Transverse colon (tissue), 4 donors: ENCODE measurements around the gene PCDHGA3. TPM values are rescaled to one million over a fixed set of nuclear protein-coding genes. Genes with fewer than 3 reads are reported as not detected.
A peak's percentile ranks its signal among the peaks of the same experiment; 100 is the strongest.
"Not testable (repeated sequence)": the region's sequence is repeated elsewhere in the genome, so short reads cannot be mapped to it uniquely, and the experiment has no call there.

ENCODE experiments used
- DNase-seq: peaks from one replicate; pipeline ENCODE4 v3.0.0-alpha.2; 2019
- H3K27ac ChIP-seq, 4 donors: fragments of 200-600 bp; sonication (generic); 2 replicates each; pipeline ENCODE4 v1.5.1; 2016 to 2018; ENCODE audit warnings: inconsistent platforms in 4 of 4
- H3K27me3 ChIP-seq: fragments of 200-600 bp; sonication (generic); 2 replicates; pipeline ENCODE4 v1.5.1; 2017; ENCODE audit warnings: inconsistent platforms
- H3K36me3 ChIP-seq, 4 donors: fragments of 200-600 bp; sonication (generic); 2 replicates each; pipeline ENCODE4 v1.5.1; 2017 to 2019; ENCODE audit warnings: inconsistent platforms in 4 of 4
- H3K4me1 ChIP-seq, 4 donors: fragments of 200-600 bp; sonication (generic); 2 replicates each; pipeline ENCODE4 v1.5.1; 2017 to 2020; ENCODE audit warnings: inconsistent platforms in 4 of 4
- H3K4me3 ChIP-seq, 4 donors: fragments of 200-600 bp; sonication (generic); 1 replicate in 1 of 4; 2 replicates in 3 of 4; pipeline versions ENCODE4 v1.5.1 to v1.6.1; 2017 to 2019; ENCODE audit warnings: inconsistent platforms in 4 of 4
- H3K9me3 ChIP-seq, 2 donors: fragments of 200-600 bp; sonication (generic); 2 replicates each; pipeline ENCODE4 v1.5.1; 2017 to 2019; ENCODE audit warnings: inconsistent platforms in 2 of 2
- CTCF ChIP-seq, 5 experiments: fragments of 200-600 bp in 3 of 5; fragments of 450-650 bp in 2 of 5; sonication (generic) in 3 of 5; IDR thresholded peaks; 1 replicate in 2 of 5; 2 replicates in 3 of 5; pipeline ENCODE4 v1.5.1; 2016 to 2017; ENCODE audit warnings: antibody characterized with exemption in 5 of 5, inconsistent platforms in 3 of 5, mild to moderate bottlenecking in 2 of 5, moderate library complexity in 1 of 5
- EP300 ChIP-seq: sonication (generic); formaldehyde crosslinking; IDR thresholded peaks from one replicate; pipeline ENCODE4 v1.6.1; 2017; ENCODE audit warnings: antibody characterized with exemption, low read depth
- POLR2A ChIP-seq: fragments of 450-650 bp; IDR thresholded peaks from one replicate; pipeline ENCODE4 v1.6.1; 2016; ENCODE audit warnings: antibody characterized with exemption, mild to moderate bottlenecking, moderate library complexity
- POLR2AphosphoS5 ChIP-seq, 3 donors: sonication (generic); formaldehyde crosslinking; IDR thresholded peaks; one replicate each; pipeline ENCODE4 v1.6.1; 2016; ENCODE audit warnings: antibody characterized with exemption in 3 of 3
- WGBS, 2 donors: methylation state at CpG; one replicate each; pipeline ENCODE4 v1.1.5; 2018; ENCODE audit warnings: low coverage in 1 of 2; 5-methylcytosine and 5-hydroxymethylcytosine counted together
- in situ Hi-C, 4 donors: fragments of 200-750 bp; cut with MboI; loops; one replicate each; pipeline versions ENCODE4 v1.15.0 to v1.15.1; 2017; ENCODE audit warnings: low sequenced_read_pairs in 3 of 4, low pct_ligation_motif_present in 1 of 4, low pct_unique_long_range_greater_than_20kb in 1 of 4
- intact Hi-C: fragments of 100-400 bp; cut with DNase I; formaldehyde crosslinking; loops from one replicate; pipeline ENCODE4 v1.15.1; 2023; ENCODE audit warnings: low total_unique reads
- total RNA-seq, 4 donors: library from RNA; depleted of rRNA; stranded (reverse); fragments of >200 nt; gene quantifications; one replicate each; pipeline ENCODE4 v1.1.0, GENCODE V29; 2016

Gene PCDHGA3
- total RNA-seq, 4 donors from 2014 or later = 0.55 to 4.9 (median 1.1) TPM

GRCh38 chr5:141387557-141388311 lies 44.1 kb downstream of the PCDHGA3 start, which contains the start of gene PCDHGB4:
TSS of gene PCDHGB4 (plus strand) at chr5:141387698. CDS start at chr5:141387885, 187 bp downstream.
- WGBS, 2 donors = 43 to 44% methylated on average over 10 to 23 of the region's 40 CpGs
- peak in 1 of 5 experiments; percentile 6 for TF ChIP-seq CTCF (IDR thresholded peaks at IDR 0.05)
- H3K27me3 ChIP-seq, H3K27ac ChIP-seq, DNase-seq, intact Hi-C loops, H3K36me3 ChIP-seq, H3K4me1 ChIP-seq: not testable (repeated sequence)
- H3K9me3 ChIP-seq = peaks cover 74 to 89% of the 10 kb centered on the region in 2 donors
- in situ Hi-C loops = loop anchor here in 1 of 4 donors (25.0 kb wide), 1 partner anchor 175 kb away; the partner anchor contains the start of genes PCDHB12, PCDHB13 and PCDHB14
- H3K4me3 ChIP-seq = peak within 1 kb of the TSS in 1 of 4 donors; percentile 21

- in situ Hi-C loops = loop anchor here in 1 of 4 donors (25.0 kb wide), 1 partner anchor 176 kb away; the partner anchor contains the start of genes PCDHB12, PCDHB13 and PCDHB14
- H3K4me1 ChIP-seq = no peaks in the 10 kb centered on the region
- 66 to 71% methylated on average over 6 to 10 of the region's 10 CpGs for WGBS, 2 donors
- no peak overlapping the region for H3K4me3 ChIP-seq
- intact Hi-C loops = no loop called here
- TF ChIP-seq EP300 = no peak
- no peak for TF ChIP-seq CTCF (IDR thresholded peaks at IDR 0.05)
- no peak for TF ChIP-seq POLR2A
- TF ChIP-seq POLR2AphosphoS5 (IDR thresholded peaks at IDR 0.05) = no peak
- H3K27me3 ChIP-seq = peaks cover 8% of the 10 kb centered on the region
- no peak for DNase-seq
- H3K36me3 ChIP-seq = no peaks in the 10 kb centered on the region
- peaks cover 76 to 89% of the 10 kb centered on the region in 2 donors for H3K9me3 ChIP-seq
- H3K27ac ChIP-seq = no peak overlapping the region
These were observed 45.0 kb downstream of the PCDHGA3 start for GRCh38 chr5:141388661-141389060.

GRCh38 chr5:141389153-141390042 lies 45.8 kb downstream of the PCDHGA3 start:
- intact Hi-C loops (no loop called here), in situ Hi-C loops (loop anchor here in 1 of 4 donors (25.0 kb wide), 1 partner anchor 177 kb away; the partner anchor contains the start of genes PCDHB12, PCDHB13 and PCDHB14)
- no peaks in the 10 kb centered on the region for H3K36me3 ChIP-seq
- H3K27ac ChIP-seq = no peak overlapping the region
- TF ChIP-seq EP300 = no peak
- TF ChIP-seq POLR2A = no peak
- no peak for TF ChIP-seq CTCF (IDR thresholded peaks at IDR 0.05)
- no peak for TF ChIP-seq POLR2AphosphoS5 (IDR thresholded peaks at IDR 0.05)
- peaks cover 11% of the 10 kb centered on the region for H3K27me3 ChIP-seq
- WGBS, 2 donors = 76 to 80% methylated on average over 3 to 65 of the region's 77 CpGs
- no peak for DNase-seq
- H3K4me1 ChIP-seq = no peaks in the 10 kb centered on the region
- no peak overlapping the region for H3K4me3 ChIP-seq
- peaks cover 74 to 89% of the 10 kb centered on the region in 2 donors for H3K9me3 ChIP-seq
